Measurements from ENCODE around the gene NDUFS6.

DNA sequence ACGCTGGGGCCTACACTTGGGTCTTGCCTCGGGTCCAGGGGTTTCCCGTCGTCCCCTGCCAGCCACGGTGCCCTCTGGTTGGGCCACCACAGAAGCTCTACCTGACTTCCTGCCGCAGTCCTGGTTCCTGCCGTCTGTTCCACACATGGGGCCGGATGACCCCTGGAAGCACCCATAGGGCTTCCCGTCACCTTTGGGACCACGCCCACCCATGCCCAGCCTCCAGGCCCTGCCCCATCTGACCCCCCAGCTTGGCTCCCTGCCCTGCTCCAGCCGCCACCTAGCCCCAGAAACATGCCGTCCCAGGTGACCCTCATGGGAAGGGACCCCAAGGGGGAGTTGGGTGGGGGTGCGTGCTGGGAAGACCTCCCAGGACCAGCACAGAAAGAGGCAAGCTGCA, 15.2 kb upstream of the NDUFS6 start:
- TF ChIP-seq POLR2A (IDR thresholded peaks at IDR 0.05): no peak
- TF ChIP-seq, protein P1, sequence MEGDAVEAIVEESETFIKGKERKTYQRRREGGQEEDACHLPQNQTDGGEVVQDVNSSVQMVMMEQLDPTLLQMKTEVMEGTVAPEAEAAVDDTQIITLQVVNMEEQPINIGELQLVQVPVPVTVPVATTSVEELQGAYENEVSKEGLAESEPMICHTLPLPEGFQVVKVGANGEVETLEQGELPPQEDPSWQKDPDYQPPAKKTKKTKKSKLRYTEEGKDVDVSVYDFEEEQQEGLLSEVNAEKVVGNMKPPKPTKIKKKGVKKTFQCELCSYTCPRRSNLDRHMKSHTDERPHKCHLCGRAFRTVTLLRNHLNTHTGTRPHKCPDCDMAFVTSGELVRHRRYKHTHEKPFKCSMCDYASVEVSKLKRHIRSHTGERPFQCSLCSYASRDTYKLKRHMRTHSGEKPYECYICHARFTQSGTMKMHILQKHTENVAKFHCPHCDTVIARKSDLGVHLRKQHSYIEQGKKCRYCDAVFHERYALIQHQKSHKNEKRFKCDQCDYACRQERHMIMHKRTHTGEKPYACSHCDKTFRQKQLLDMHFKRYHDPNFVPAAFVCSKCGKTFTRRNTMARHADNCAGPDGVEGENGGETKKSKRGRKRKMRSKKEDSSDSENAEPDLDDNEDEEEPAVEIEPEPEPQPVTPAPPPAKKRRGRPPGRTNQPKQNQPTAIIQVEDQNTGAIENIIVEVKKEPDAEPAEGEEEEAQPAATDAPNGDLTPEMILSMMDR (IDR thresholded peaks at IDR 0.05): no peak
